Tibial nerve (tissue), 4 donors: ENCODE measurements around the gene RGL4. TPM values are rescaled to one million over a fixed set of nuclear protein-coding genes. Genes with fewer than 3 reads are reported as not detected.

Experiments used
- DNase-seq, 2 donors: peaks; one replicate each; pipeline ENCODE4 v3.0.0-alpha.2; 2019; ENCODE audit warnings: low spot score in 2 of 2
- H3K27ac ChIP-seq, 4 donors: fragments of 200-600 bp; sonication (generic) in 3 of 4; one replicate each; pipeline ENCODE4 v1.5.1; 2017 to 2019; ENCODE audit warnings: mild to moderate bottlenecking in 1 of 4
- H3K27me3 ChIP-seq, 2 donors: fragments of 200-600 bp; sonication (generic) in 1 of 2; one replicate each; pipeline versions ENCODE4 v1.5.1 to v1.6.0; 2017 to 2019
- H3K36me3 ChIP-seq, 3 donors: fragments of 200-600 bp; sonication (generic); one replicate each; pipeline ENCODE4 v1.5.1; 2018 to 2019
- H3K4me1 ChIP-seq, 4 donors: fragments of 200-600 bp; sonication (generic) in 3 of 4; one replicate each; pipeline ENCODE4 v1.5.1; 2017 to 2019
- H3K4me3 ChIP-seq, 4 donors: fragments of 200-600 bp; sonication (generic) in 3 of 4; one replicate each; pipeline ENCODE4 v1.5.1; 2017 to 2019; ENCODE audit warnings: mild to moderate bottlenecking in 1 of 4, moderate library complexity in 1 of 4
- H3K9me3 ChIP-seq, 4 donors: fragments of 200-600 bp; sonication (generic) in 3 of 4; one replicate each; pipeline ENCODE4 v1.5.1; 2017 to 2019
- EP300 ChIP-seq, 2 donors: sonication (generic); formaldehyde crosslinking; IDR thresholded peaks; one replicate each; pipeline ENCODE4 v1.6.1; 2017; ENCODE audit warnings: antibody characterized with exemption in 2 of 2, mild to moderate bottlenecking in 1 of 2
- POLR2A ChIP-seq, 2 donors: fragments of 450-650 bp; IDR thresholded peaks; one replicate each; pipeline ENCODE4 v1.6.1; 2017; ENCODE audit warnings: antibody characterized with exemption in 2 of 2, mild to moderate bottlenecking in 2 of 2, moderate library complexity in 2 of 2
- WGBS, 2 donors: methylation state at CpG; one replicate each; pipeline ENCODE4 v1.1.5; 2018; 5-methylcytosine and 5-hydroxymethylcytosine counted together
- total RNA-seq, 4 donors: library from RNA; depleted of rRNA; stranded (reverse); fragments of >200 nt; gene quantifications; one replicate each; pipeline ENCODE4 v1.1.0, GENCODE V29; 2016
- TF ChIP-seq, protein P1 (sequence below), 5 experiments: fragments of 200-600 bp in 3 of 5; fragments of 450-650 bp in 2 of 5; sonication (generic) in 3 of 5; IDR thresholded peaks; one replicate each; pipeline ENCODE4 v1.5.1; 2016 to 2019; ENCODE audit warnings: antibody characterized with exemption in 5 of 5, mild to moderate bottlenecking in 3 of 5, moderate library complexity in 2 of 5

The RGL4 gene
- total RNA-seq, 4 donors from 2014 or later = not detected

DNA sequence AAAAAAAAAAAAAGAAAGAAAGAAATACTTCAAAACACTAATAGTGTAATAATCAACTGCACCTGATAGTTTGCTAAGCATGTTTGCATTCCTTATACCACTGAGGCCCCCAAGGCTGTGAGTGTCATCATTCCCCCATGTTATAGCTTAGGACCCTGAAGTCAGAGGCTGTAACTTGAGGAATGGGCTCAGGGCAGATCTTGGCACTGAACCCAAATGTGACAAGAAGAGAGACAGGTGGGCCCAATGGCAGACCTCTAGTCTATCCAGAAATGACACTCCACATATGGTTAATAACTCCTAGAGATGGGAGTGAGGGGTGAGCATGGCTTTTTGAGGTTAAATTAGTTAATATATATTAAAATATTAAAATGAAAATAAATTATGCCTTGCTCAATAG is 46.9 kb downstream of the RGL4 start:
- H3K4me3 ChIP-seq = no peak overlapping the region
- H3K27ac ChIP-seq = no peak overlapping the region
- no peaks in the 10 kb centered on the region for H3K9me3 ChIP-seq
- H3K36me3 ChIP-seq = peaks cover 0 to 20% (median 0%) of the 10 kb centered on the region in 3 donors
- peaks cover 0 to 14% (median 0%) of the 10 kb centered on the region in 4 donors for H3K4me1 ChIP-seq
- no peak for TF ChIP-seq POLR2A (IDR thresholded peaks at IDR 0.05)
- TF ChIP-seq, protein P1, sequence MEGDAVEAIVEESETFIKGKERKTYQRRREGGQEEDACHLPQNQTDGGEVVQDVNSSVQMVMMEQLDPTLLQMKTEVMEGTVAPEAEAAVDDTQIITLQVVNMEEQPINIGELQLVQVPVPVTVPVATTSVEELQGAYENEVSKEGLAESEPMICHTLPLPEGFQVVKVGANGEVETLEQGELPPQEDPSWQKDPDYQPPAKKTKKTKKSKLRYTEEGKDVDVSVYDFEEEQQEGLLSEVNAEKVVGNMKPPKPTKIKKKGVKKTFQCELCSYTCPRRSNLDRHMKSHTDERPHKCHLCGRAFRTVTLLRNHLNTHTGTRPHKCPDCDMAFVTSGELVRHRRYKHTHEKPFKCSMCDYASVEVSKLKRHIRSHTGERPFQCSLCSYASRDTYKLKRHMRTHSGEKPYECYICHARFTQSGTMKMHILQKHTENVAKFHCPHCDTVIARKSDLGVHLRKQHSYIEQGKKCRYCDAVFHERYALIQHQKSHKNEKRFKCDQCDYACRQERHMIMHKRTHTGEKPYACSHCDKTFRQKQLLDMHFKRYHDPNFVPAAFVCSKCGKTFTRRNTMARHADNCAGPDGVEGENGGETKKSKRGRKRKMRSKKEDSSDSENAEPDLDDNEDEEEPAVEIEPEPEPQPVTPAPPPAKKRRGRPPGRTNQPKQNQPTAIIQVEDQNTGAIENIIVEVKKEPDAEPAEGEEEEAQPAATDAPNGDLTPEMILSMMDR (IDR thresholded peaks at IDR 0.05) = no peak
- TF ChIP-seq EP300 (IDR thresholded peaks at IDR 0.05) = no peak
- no peaks in the 10 kb centered on the region for H3K27me3 ChIP-seq
- DNase-seq = no peak

DNA sequence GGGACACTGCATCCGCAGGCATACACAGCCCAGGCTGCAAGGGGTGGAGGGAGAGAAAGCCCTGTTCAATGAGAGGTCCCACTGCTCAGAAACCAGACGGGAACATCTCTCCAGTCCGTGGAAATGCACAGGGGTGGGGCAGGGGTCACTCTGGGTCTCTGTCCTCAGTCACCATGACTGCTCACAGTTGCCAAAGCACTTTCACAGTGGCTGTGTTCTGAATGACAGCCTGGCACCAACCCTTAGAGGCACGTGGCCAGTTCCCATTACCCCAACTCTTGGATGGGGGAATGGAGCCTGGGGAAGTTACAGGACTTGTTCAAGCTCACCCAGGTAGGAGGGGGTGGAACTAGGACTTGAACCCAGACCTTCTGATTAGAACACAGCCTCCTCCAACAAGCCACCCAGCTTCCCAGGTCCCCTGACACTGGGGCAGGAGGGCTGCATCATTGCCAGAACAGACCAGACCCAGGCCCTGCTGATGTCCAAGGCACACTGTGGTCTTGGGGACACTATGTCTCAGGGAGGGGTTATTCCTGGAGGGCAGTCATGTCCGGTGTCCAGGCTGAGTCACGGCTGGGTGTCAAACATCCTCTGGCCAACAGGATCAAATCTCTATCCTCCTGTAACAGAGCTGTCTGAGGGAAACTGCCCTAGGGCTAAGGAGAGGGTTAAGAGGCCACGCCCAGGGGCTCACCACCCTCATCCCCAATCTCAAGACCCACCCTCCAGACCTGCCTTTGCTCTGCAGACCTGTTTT is 51.9 kb downstream of the RGL4 start:
- H3K27me3 ChIP-seq = no peaks in the 10 kb centered on the region
- no peak for DNase-seq
- peak overlapping the region in 2 of 4 donors; percentile 4 to 47 for H3K27ac ChIP-seq
- H3K4me1 ChIP-seq = peaks cover 0 to 19% (median 0%) of the 10 kb centered on the region in 4 donors
- peaks cover 0 to 6% (median 0%) of the 10 kb centered on the region in 4 donors for H3K9me3 ChIP-seq
- peaks cover 0 to 52% (median 0%) of the 10 kb centered on the region in 3 donors for H3K36me3 ChIP-seq
- no peak overlapping the region for H3K4me3 ChIP-seq
- 71 to 73% methylated on average over 7 of the region's 7 CpGs for WGBS, 2 donors
- TF ChIP-seq EP300 (IDR thresholded peaks at IDR 0.05) = no peak
- no peak for TF ChIP-seq POLR2A (IDR thresholded peaks at IDR 0.05)
- TF ChIP-seq, protein P1 (IDR thresholded peaks at IDR 0.05) = no peak

DNA sequence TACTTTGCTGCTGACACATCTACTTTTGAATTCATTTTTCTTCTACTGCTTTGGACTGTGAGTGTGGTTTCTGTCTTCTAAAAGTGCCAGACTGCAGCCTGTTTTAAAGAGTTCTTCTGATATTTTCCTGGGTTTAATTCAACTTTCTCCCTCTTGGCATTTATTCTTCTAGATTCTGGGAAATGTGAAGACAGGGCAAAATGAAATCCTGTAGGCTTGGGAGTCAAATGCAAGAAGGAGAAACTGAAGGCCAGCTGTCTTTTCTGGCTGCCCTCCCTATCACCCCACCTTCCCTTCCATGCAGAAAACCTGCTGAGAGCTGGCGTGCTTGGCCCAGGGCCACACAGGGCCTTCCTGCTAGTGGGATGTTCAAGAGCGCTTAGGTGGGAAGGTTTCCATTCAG is 52.5 kb downstream of the RGL4 start:
- peaks cover 0 to 19% (median 0%) of the 10 kb centered on the region in 4 donors for H3K4me1 ChIP-seq
- H3K9me3 ChIP-seq = peaks cover 0 to 6% (median 0%) of the 10 kb centered on the region in 4 donors
- peaks cover 0 to 52% (median 0%) of the 10 kb centered on the region in 3 donors for H3K36me3 ChIP-seq
- no peak for DNase-seq
- H3K27me3 ChIP-seq = no peaks in the 10 kb centered on the region
- 62 to 84% methylated on average over 2 of the region's 2 CpGs for WGBS, 2 donors
- TF ChIP-seq POLR2A (IDR thresholded peaks at IDR 0.05) (no peak), EP300 (IDR thresholded peaks at IDR 0.05) (no peak)
- TF ChIP-seq, protein P1 (IDR thresholded peaks at IDR 0.05) = no peak
- no peak overlapping the region for H3K4me3 ChIP-seq
- peak overlapping the region in 1 of 4 donors; percentile 4 for H3K27ac ChIP-seq

DNA sequence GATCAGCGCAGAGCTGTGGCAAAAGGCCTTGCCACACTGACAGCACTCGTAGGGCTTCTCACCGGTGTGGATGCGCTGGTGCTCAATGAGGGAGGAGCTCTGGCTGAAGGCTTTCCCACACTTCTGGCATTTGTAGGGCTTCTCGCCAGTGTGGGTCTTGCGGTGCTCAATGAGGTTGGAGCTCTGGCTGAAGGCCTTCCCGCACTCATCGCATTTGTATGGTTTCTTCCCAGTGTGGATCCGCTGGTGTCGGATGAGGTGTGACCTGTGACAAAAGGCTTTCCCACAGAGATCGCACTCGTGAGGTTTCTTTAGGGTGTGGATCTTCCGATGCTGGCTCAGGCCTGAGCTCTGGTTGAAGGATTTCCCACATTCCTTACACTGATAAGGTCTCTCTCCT is 53.2 kb downstream of the RGL4 start:
- TF ChIP-seq EP300 (IDR thresholded peaks at IDR 0.05) (no peak), POLR2A (IDR thresholded peaks at IDR 0.05) (no peak)
- TF ChIP-seq, protein P1 (IDR thresholded peaks at IDR 0.05) = no peak
- WGBS, 2 donors = 94 to 97% methylated on average over 10 to 13 of the region's 13 CpGs
- peaks cover 0 to 52% (median 0%) of the 10 kb centered on the region in 3 donors for H3K36me3 ChIP-seq

GRCh38 chr22:23744485-23744884 is 53.7 kb downstream of the RGL4 start:
- Histone ChIP-seq H3K4me1 (peaks cover 0 to 19% (median under 1%) of the 10 kb centered on the region in 4 donors), H3K9me3 (peaks cover 0 to 6% (median 0%) of the 10 kb centered on the region in 4 donors), H3K36me3 (peaks cover 0 to 52% (median 0%) of the 10 kb centered on the region in 3 donors), H3K27me3 (no peaks in the 10 kb centered on the region), H3K27ac (no peak overlapping the region), H3K4me3 (no peak overlapping the region)
- DNase-seq = no peak
- TF ChIP-seq EP300 (IDR thresholded peaks at IDR 0.05) (no peak), POLR2A (IDR thresholded peaks at IDR 0.05) (no peak)
- TF ChIP-seq, protein P1 (IDR thresholded peaks at IDR 0.05) = no peak
- WGBS, 2 donors = 90 to 93% methylated on average over 14 of the region's 14 CpGs

More for the DNA sequence above, 53.2 kb downstream of the RGL4 start:
- H3K9me3 ChIP-seq = peaks cover 0 to 6% (median 0%) of the 10 kb centered on the region in 4 donors
- H3K4me1 ChIP-seq = peaks cover 0 to 19% (median 0%) of the 10 kb centered on the region in 4 donors
- DNase-seq = no peak
- no peaks in the 10 kb centered on the region for H3K27me3 ChIP-seq
- H3K4me3 ChIP-seq = no peak overlapping the region
- no peak overlapping the region for H3K27ac ChIP-seq
